D721Med (cell line): ENCODE data around the gene CNIH3.

Source experiments
- DNase-seq: peaks from one replicate; pipeline ENCODE4 v3.0.0; 2011; ENCODE audit warnings: low spot score; ENCODE audit not compliant: insufficient read length
- FAIRE-seq: peaks from 2 replicates; lab custom pipeline; 2011; peaks lifted over from hg19 to GRCh38; lab: Jason Lieb, UNC
- TF ChIP-seq, protein P1 (sequence below): IDR thresholded peaks from 2 replicates; pipeline ENCODE4 v1.5.1; 2012; ENCODE audit warnings: mild to moderate bottlenecking, control low read depth; ENCODE audit not compliant: insufficient read depth; ENCODE audit errors: missing control alignments

CNIH3 gene

DNA sequence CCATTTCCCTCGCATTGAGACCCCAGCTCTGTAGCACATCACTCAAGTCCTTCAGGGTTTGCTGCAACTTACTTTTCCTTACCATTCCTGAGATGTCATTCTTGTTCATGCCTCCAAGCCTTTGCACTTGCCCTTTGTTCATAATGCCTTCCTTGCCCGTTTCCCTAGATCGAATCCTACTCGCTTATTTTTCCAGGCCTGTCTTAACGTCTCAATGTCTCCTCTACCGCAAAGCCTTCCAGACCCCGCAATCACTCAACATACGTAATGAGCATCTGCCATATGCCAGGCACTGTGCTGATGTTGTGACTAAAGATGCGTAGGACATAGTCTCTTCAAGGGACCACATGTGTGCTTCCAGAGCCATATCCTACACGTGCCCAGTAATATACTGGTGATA lies 31.1 kb upstream of the CNIH3 start:
- FAIRE-seq = no peak
- TF ChIP-seq, protein P1, sequence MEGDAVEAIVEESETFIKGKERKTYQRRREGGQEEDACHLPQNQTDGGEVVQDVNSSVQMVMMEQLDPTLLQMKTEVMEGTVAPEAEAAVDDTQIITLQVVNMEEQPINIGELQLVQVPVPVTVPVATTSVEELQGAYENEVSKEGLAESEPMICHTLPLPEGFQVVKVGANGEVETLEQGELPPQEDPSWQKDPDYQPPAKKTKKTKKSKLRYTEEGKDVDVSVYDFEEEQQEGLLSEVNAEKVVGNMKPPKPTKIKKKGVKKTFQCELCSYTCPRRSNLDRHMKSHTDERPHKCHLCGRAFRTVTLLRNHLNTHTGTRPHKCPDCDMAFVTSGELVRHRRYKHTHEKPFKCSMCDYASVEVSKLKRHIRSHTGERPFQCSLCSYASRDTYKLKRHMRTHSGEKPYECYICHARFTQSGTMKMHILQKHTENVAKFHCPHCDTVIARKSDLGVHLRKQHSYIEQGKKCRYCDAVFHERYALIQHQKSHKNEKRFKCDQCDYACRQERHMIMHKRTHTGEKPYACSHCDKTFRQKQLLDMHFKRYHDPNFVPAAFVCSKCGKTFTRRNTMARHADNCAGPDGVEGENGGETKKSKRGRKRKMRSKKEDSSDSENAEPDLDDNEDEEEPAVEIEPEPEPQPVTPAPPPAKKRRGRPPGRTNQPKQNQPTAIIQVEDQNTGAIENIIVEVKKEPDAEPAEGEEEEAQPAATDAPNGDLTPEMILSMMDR = no peak

DNA sequence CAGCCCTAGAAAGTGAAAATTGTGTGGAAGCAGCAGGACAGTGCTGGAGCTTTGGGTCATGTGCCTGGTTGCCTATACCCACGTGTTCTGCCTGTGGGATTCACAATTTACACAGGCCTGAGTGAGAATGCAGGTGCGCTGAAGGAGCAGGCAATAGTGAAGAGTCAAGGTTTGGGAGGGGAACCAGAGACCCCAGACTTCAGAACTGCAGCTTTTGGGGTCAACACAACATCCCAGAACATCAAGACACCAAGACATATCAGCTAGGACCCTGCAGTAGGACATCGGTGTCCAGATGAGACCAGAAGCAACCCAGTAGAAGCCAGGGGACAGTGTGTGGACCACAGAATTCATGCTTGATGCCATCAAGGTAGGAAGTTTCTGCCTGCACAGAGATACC lies 29.1 kb upstream of the CNIH3 start:
- FAIRE-seq (no peak), DNase-seq (no peak)
- TF ChIP-seq, protein P1 = no peak

More for the DNA sequence above, 31.1 kb upstream of the CNIH3 start:
- no peak for DNase-seq

DNA sequence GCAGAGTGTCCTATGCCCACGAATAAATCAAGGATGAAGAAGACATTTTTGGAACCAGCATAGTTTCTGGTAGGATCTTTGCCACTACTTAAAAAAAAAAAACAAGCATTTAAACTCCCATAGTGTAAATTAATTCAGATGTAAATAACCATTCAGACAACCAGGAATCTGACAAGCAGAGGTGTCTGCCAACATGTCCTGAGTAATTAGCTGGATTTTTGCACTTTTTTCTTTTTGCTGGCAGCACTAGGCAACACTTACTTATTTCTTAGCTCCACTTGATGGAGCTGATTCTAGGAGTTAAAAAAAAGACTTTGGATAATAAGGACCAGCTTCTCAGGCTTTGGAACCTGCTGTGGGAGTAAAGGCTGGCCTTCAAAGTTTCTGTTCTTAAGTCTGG lies 27.6 kb upstream of the CNIH3 start:
- no peak for FAIRE-seq
- TF ChIP-seq, protein P1 = no peak
- no peak for DNase-seq

DNA sequence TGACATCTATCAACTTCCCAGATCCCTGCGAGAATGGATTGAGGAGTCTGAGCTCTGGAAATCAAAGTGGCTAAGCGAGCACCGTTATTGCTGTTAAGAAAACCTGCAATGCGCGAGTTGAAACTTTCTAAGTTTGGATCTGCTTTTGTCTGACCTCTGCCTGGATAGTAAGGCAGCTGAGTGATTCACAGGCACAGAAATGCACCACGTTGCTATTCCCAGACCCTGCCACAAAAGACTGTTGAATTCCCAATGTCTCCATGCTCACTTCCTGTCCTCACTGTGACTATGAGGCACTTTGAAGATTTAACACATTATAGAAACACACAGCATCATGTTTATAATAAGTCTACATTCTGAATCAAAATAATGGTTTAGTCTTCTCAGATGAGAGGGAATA lies 27.1 kb upstream of the CNIH3 start:
- TF ChIP-seq, protein P1 = no peak
- no peak for DNase-seq

DNA sequence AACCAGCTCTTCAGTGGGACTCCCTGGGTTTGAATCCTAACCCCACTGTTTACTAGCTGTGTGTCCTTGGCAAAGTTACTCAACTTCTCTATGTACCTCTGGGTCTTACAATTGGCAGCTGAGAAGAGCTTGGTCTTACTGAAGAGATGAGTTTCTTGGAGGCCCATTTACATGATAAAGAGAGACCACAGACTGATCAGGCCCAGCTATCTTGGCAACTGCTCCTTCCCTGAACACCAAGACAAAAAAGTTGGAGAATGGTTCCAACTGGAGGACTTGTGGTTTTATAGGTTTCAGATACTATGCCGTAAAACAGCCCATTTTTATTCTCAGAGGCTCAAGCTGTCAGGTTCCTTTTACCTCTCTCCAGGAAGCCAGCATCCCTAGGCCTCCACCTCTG lies 24.8 kb upstream of the CNIH3 start:
- no peak for DNase-seq
- TF ChIP-seq, protein P1 = no peak
- no peak for FAIRE-seq

More for the DNA sequence above, 27.1 kb upstream of the CNIH3 start:
- no peak for FAIRE-seq

DNA sequence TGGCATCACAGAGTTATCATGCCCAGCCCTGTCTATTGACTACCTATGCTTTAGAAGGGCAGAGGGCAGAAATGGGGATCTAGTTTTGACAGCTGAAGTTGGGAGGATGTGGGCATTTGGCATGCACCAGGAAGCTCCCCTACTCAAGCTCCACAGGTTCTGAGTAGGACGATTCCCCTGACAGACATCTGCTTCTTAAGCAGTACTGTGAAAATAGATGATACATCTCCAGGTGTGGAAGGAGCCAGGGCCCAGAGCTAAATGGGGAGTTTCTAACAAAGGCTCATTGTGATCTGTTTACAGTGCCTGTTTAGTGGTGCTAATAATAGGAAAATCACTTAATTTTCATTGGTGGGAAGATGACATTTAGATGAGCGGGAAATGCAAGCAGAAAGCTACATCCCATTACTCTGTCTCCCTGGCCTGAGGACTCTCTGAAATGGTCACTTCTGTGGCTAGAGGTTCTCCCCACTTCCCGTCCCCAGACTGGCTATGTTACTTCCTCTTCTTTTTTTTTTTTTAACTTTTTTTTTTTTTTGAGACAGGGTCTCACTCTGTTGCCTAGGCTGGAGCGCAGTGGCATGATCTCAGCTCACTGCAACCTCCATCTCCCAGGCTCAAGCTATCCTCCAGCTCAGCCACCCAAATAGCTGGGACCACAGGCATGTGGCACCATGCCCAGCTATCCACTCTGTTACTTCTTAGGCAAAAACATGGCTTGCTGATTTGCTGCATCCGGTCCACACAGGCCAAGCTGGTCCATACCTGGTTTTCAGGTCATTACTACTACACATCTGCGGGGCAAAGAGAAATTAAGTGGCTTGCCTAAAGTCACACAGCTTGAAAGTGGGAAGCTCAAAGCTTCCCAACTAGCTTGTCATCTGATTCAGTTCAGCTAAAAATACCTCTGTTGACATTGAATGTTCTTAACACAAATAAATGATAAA lies 23.2 kb upstream of the CNIH3 start:
- DNase-seq = no peak
- no peak for FAIRE-seq
- TF ChIP-seq, protein P1 = no peak

DNA sequence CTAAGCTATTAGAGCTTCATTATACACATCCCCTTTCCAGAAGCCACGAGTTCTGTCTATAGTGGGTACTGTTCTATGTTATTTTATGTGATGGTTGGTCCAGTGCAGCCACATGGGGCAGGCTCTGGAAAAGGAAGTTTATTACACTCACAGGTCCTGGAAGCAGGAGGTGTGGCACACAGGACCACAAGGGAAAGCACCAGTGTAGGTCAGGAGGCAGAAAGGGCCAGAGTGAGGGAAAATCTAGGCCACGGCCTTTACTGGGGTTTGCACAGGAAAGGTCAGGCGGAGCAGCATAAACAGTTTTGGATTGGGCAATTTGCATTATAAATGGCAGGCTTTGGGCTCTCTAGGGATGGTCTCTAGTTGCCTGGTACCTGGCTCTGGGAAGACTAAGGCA lies 21.8 kb upstream of the CNIH3 start:
- TF ChIP-seq, protein P1 = no peak
- FAIRE-seq = no peak
- DNase-seq = no peak
